ENCODE measurements around the gene SLC5A12. TPM values are rescaled to one million over a fixed set of nuclear protein-coding genes. Genes with fewer than 3 reads are reported as not detected.
A peak's percentile ranks its signal among the peaks of the same experiment; 100 is the strongest.

SLC5A12 gene
- total RNA-seq (2014; rRNA removed; shearing (Covaris generic)), result not detected in 2 replicates

GRCh38 chr11:26721948-26722475 lies at the start of gene SLC5A12:
Gene SLC5A12 (minus strand): TSS chr11:26722060. CDS start chr11:26721714, 346 bp downstream.
- H3K4me3 ChIP-seq, result no peak within 1 kb of the TSS
- 0 out of 2 replicates have a peak, but pooled peaks cover 4% of the 10 kb centered on the region for H3K27me3 ChIP-seq (replicated peaks)
- DNase-seq (ENCODE audit: low read depth in 1 of 2, low spot score in 2 of 2), result no peak
- no peaks in the 10 kb centered on the region for H3K4me1 ChIP-seq (replicated peaks)
- H3K36me3 ChIP-seq, result no peaks in the 10 kb centered on the region
- no peaks in the 10 kb centered on the region for H3K9me3 ChIP-seq (replicated peaks)
- H3K27ac ChIP-seq, result no peak within 1 kb of the TSS

GRCh38 chr11:26769027-26769426 lies 47.2 kb upstream of the SLC5A12 start:
- no peaks in the 10 kb centered on the region for H3K27me3 ChIP-seq (replicated peaks)
- DNase-seq (ENCODE audit: low read depth in 1 of 2, low spot score in 2 of 2), result no peak
- no peaks in the 10 kb centered on the region for H3K4me1 ChIP-seq (replicated peaks)
- H3K27ac ChIP-seq, result no peak overlapping the region
- no peaks in the 10 kb centered on the region for H3K9me3 ChIP-seq (replicated peaks)
- H3K4me3 ChIP-seq, result no peak overlapping the region
- H3K36me3 ChIP-seq, result no peaks in the 10 kb centered on the region

GRCh38 chr11:26767060-26767459 lies 45.2 kb upstream of the SLC5A12 start:
- no peaks in the 10 kb centered on the region for H3K36me3 ChIP-seq
- H3K9me3 ChIP-seq (replicated peaks), result no peaks in the 10 kb centered on the region
- no peaks in the 10 kb centered on the region for H3K27me3 ChIP-seq (replicated peaks)
- H3K4me3 ChIP-seq, result no peak overlapping the region
- H3K27ac ChIP-seq, result no peak overlapping the region
- H3K4me1 ChIP-seq (replicated peaks), result no peaks in the 10 kb centered on the region
- DNase-seq (ENCODE audit: low read depth in 1 of 2, low spot score in 2 of 2), result no peak

- no peaks in the 10 kb centered on the region for H3K36me3 ChIP-seq
Measured at GRCh38 chr11:26765323-26765722, 43.5 kb upstream of the SLC5A12 start.

GRCh38 chr11:26764825-26765224 lies 43.0 kb upstream of the SLC5A12 start:
- Histone ChIP-seq H3K4me3 (no peak overlapping the region), H3K36me3 (no peaks in the 10 kb centered on the region), H3K27me3 (replicated peaks) (no peaks in the 10 kb centered on the region), H3K9me3 (replicated peaks) (no peaks in the 10 kb centered on the region), H3K4me1 (replicated peaks) (no peaks in the 10 kb centered on the region), H3K27ac (no peak overlapping the region)
- DNase-seq (ENCODE audit: low read depth in 1 of 2, low spot score in 2 of 2), result no peak

More at GRCh38 chr11:26765323-26765722, 43.5 kb upstream of the SLC5A12 start:
- no peak overlapping the region for H3K27ac ChIP-seq
- no peaks in the 10 kb centered on the region for H3K4me1 ChIP-seq (replicated peaks)
- H3K27me3 ChIP-seq (replicated peaks), result no peaks in the 10 kb centered on the region
- H3K9me3 ChIP-seq (replicated peaks), result no peaks in the 10 kb centered on the region
- DNase-seq (ENCODE audit: low read depth in 1 of 2, low spot score in 2 of 2), result no peak
- H3K4me3 ChIP-seq, result no peak overlapping the region

GRCh38 chr11:26764315-26764714 lies 42.5 kb upstream of the SLC5A12 start:
- Histone ChIP-seq H3K4me1 (replicated peaks) (no peaks in the 10 kb centered on the region), H3K27ac (no peak overlapping the region), H3K27me3 (replicated peaks) (no peaks in the 10 kb centered on the region), H3K36me3 (no peaks in the 10 kb centered on the region), H3K9me3 (replicated peaks) (no peaks in the 10 kb centered on the region), H3K4me3 (no peak overlapping the region)
- DNase-seq (ENCODE audit: low read depth in 1 of 2, low spot score in 2 of 2), result no peak

GRCh38 chr11:26762089-26762488 lies 40.2 kb upstream of the SLC5A12 start:
- Histone ChIP-seq H3K36me3 (no peaks in the 10 kb centered on the region), H3K4me1 (replicated peaks) (no peaks in the 10 kb centered on the region), H3K4me3 (no peak overlapping the region), H3K27me3 (replicated peaks) (no peaks in the 10 kb centered on the region), H3K27ac (no peak overlapping the region), H3K9me3 (replicated peaks) (no peaks in the 10 kb centered on the region)
- DNase-seq (ENCODE audit: low read depth in 1 of 2, low spot score in 2 of 2), result no peak

GRCh38 chr11:26761361-26761809 lies 39.5 kb upstream of the SLC5A12 start:
- Histone ChIP-seq H3K9me3 (replicated peaks) (no peaks in the 10 kb centered on the region), H3K36me3 (no peaks in the 10 kb centered on the region), H3K4me1 (replicated peaks) (no peaks in the 10 kb centered on the region), H3K27me3 (replicated peaks) (no peaks in the 10 kb centered on the region), H3K4me3 (no peak overlapping the region), H3K27ac (no peak overlapping the region)
- DNase-seq (ENCODE audit: low read depth in 1 of 2, low spot score in 2 of 2), result no peak

GRCh38 chr11:26757995-26758394 lies 36.1 kb upstream of the SLC5A12 start:
- Histone ChIP-seq H3K4me3 (no peak overlapping the region), H3K27me3 (replicated peaks) (no peaks in the 10 kb centered on the region), H3K4me1 (replicated peaks) (no peaks in the 10 kb centered on the region), H3K9me3 (replicated peaks) (no peaks in the 10 kb centered on the region), H3K36me3 (no peaks in the 10 kb centered on the region), H3K27ac (no peak overlapping the region)
- no peak for DNase-seq (ENCODE audit: low read depth in 1 of 2, low spot score in 2 of 2)

GRCh38 chr11:26755762-26756161 lies 33.9 kb upstream of the SLC5A12 start:
- no peak overlapping the region for H3K27ac ChIP-seq
- H3K36me3 ChIP-seq, result no peaks in the 10 kb centered on the region
- DNase-seq (ENCODE audit: low read depth in 1 of 2, low spot score in 2 of 2), result no peak
- H3K4me1 ChIP-seq (replicated peaks), result no peaks in the 10 kb centered on the region
- no peak overlapping the region for H3K4me3 ChIP-seq
- no peaks in the 10 kb centered on the region for H3K27me3 ChIP-seq (replicated peaks)
- no peaks in the 10 kb centered on the region for H3K9me3 ChIP-seq (replicated peaks)

- Histone ChIP-seq H3K36me3 (no peaks in the 10 kb centered on the region), H3K9me3 (replicated peaks) (no peaks in the 10 kb centered on the region), H3K27me3 (replicated peaks) (no peaks in the 10 kb centered on the region), H3K27ac (no peak overlapping the region), H3K4me1 (replicated peaks) (no peaks in the 10 kb centered on the region), H3K4me3 (no peak overlapping the region)
- peak; percentile 41 to 50 for DNase-seq (ENCODE audit: low read depth in 1 of 2, low spot score in 2 of 2)
Measured at GRCh38 chr11:26753723-26754504, 32.1 kb upstream of the SLC5A12 start.

GRCh38 chr11:26749927-26750326 lies 28.1 kb upstream of the SLC5A12 start:
- H3K27me3 ChIP-seq (replicated peaks), result no peaks in the 10 kb centered on the region
- H3K9me3 ChIP-seq (replicated peaks), result no peaks in the 10 kb centered on the region
- H3K27ac ChIP-seq, result no peak overlapping the region
- H3K4me1 ChIP-seq (replicated peaks), result no peaks in the 10 kb centered on the region
- no peak overlapping the region for H3K4me3 ChIP-seq
- H3K36me3 ChIP-seq, result no peaks in the 10 kb centered on the region
- DNase-seq (ENCODE audit: low read depth in 1 of 2, low spot score in 2 of 2), result no peak

- Histone ChIP-seq H3K36me3 (no peaks in the 10 kb centered on the region), H3K27ac (no peak overlapping the region), H3K9me3 (replicated peaks) (no peaks in the 10 kb centered on the region), H3K4me3 (no peak overlapping the region), H3K27me3 (replicated peaks) (no peaks in the 10 kb centered on the region), H3K4me1 (replicated peaks) (no peaks in the 10 kb centered on the region)
- DNase-seq (ENCODE audit: low read depth in 1 of 2, low spot score in 2 of 2), result no peak
Measured at GRCh38 chr11:26743622-26744021, 21.8 kb upstream of the SLC5A12 start.

- Histone ChIP-seq H3K4me1 (replicated peaks) (no peaks in the 10 kb centered on the region), H3K9me3 (replicated peaks) (no peaks in the 10 kb centered on the region), H3K27ac (no peak overlapping the region), H3K4me3 (no peak overlapping the region), H3K27me3 (replicated peaks) (no peaks in the 10 kb centered on the region), H3K36me3 (no peaks in the 10 kb centered on the region)
- DNase-seq (ENCODE audit: low read depth in 1 of 2, low spot score in 2 of 2), result no peak
Measured at GRCh38 chr11:26742966-26743365, 21.1 kb upstream of the SLC5A12 start.
